Trophoblast cell (in vitro differentiated cells and primary cell): ENCODE results near the gene CHST3.

ENCODE experiments used
- DNase-seq, 2 donors: peaks; one replicate each; pipeline ENCODE4 v3.0.0-alpha.2; 2016
- H2AFZ ChIP-seq: 2 replicates; pipeline ENCODE4 v1.6.1; 2013; ENCODE audit warnings: low read length, moderate library complexity, mild to moderate bottlenecking; ENCODE audit not compliant: insufficient read depth, poor library complexity
- H2AK5ac ChIP-seq: 2 replicates; pipeline ENCODE4 v1.6.1; 2013; ENCODE audit warnings: mild to moderate bottlenecking, low read length
- H2BK120ac ChIP-seq: 2 replicates; pipeline ENCODE4 v1.6.1; 2013; ENCODE audit warnings: low read length, mild to moderate bottlenecking, moderate library complexity; ENCODE audit not compliant: insufficient read depth, poor library complexity
- H2BK12ac ChIP-seq: 2 replicates; pipeline ENCODE4 v1.6.1; 2013; ENCODE audit warnings: mild to moderate bottlenecking, low read length, moderate library complexity
- H2BK5ac ChIP-seq: 2 replicates; pipeline ENCODE4 v1.6.1; 2013; ENCODE audit warnings: low read length, low read depth, moderate library complexity, mild to moderate bottlenecking; ENCODE audit not compliant: poor library complexity
- H3K14ac ChIP-seq: 2 replicates; pipeline ENCODE4 v1.6.1; 2013; ENCODE audit warnings: mild to moderate bottlenecking, low read length
- H3K18ac ChIP-seq: 2 replicates; pipeline ENCODE4 v1.6.1; 2013; ENCODE audit warnings: mild to moderate bottlenecking, low read length
- H3K23ac ChIP-seq: 2 replicates; pipeline ENCODE4 v1.6.1; 2013; ENCODE audit warnings: low read length
- H3K27ac ChIP-seq: 2 replicates; pipeline ENCODE4 v1.5.1; 2013; ENCODE audit warnings: low read depth, mild to moderate bottlenecking, inconsistent platforms, low read length, moderate library complexity
- H3K27me3 ChIP-seq: 2 replicates; pipeline ENCODE4 v1.6.1; 2013; ENCODE audit warnings: inconsistent platforms, mild to moderate bottlenecking, low read length, moderate library complexity; ENCODE audit not compliant: insufficient read depth
- H3K36me3 ChIP-seq, 2 experiments: 1 replicate in 1 of 2; 2 replicates in 1 of 2; pipeline ENCODE4 v1.6.1; 2013; ENCODE audit warnings: low read length in 2 of 2, mild to moderate bottlenecking in 2 of 2, moderate library complexity in 1 of 2; ENCODE audit not compliant: insufficient read depth in 2 of 2, control insufficient read depth in 1 of 2
- H3K4ac ChIP-seq: 2 replicates; pipeline ENCODE4 v1.6.1; 2013; ENCODE audit warnings: low read depth, mild to moderate bottlenecking, low read length, moderate library complexity
- H3K4me1 ChIP-seq, 2 experiments: 1 replicate in 1 of 2; 2 replicates in 1 of 2; pipeline ENCODE4 v1.6.1; 2013; ENCODE audit warnings: low read length in 2 of 2, mild to moderate bottlenecking in 2 of 2, moderate library complexity in 1 of 2; ENCODE audit not compliant: insufficient read depth in 2 of 2, control insufficient read depth in 1 of 2
- H3K4me2 ChIP-seq: 2 replicates; pipeline ENCODE4 v1.6.1; 2013; ENCODE audit warnings: inconsistent platforms, mild to moderate bottlenecking, low read length, moderate library complexity
- H3K4me3 ChIP-seq: 2 replicates; pipeline ENCODE4 v1.5.1; 2013; ENCODE audit warnings: mild to moderate bottlenecking, low read depth, low read length, inconsistent platforms
- H3K79me1 ChIP-seq: one replicate; pipeline ENCODE4 v1.6.1; 2013; ENCODE audit warnings: low read length
- H3K79me2 ChIP-seq: 2 replicates; pipeline ENCODE4 v1.6.1; 2013; ENCODE audit warnings: low read length, mild to moderate bottlenecking; ENCODE audit not compliant: control insufficient read depth, insufficient read depth, poor library complexity
- H3K9ac ChIP-seq: 2 replicates; pipeline ENCODE4 v1.6.1; 2013; ENCODE audit warnings: mild to moderate bottlenecking, low read length
- H3K9me3 ChIP-seq: 2 replicates; pipeline ENCODE4 v1.6.1; 2013; ENCODE audit warnings: low read depth, mild to moderate bottlenecking, control low read depth, inconsistent platforms, low read length; ENCODE audit not compliant: insufficient read depth
- H4K12ac ChIP-seq: 2 replicates; pipeline ENCODE4 v1.6.1; 2013; ENCODE audit warnings: low read depth, mild to moderate bottlenecking, low read length, moderate library complexity
- H4K8ac ChIP-seq: 2 replicates; pipeline ENCODE4 v1.6.1; 2013; ENCODE audit warnings: low read depth, mild to moderate bottlenecking, low read length, moderate library complexity
- H4K91ac ChIP-seq: one replicate; pipeline ENCODE4 v1.6.1; 2013; ENCODE audit warnings: low read depth, mild to moderate bottlenecking, low read length, moderate library complexity
- WGBS: extraction: QIAGEN DNeasy Blood & Tissue Kit; methylation state at CpG from one replicate; pipeline ENCODE4 v1.1.7; 2013; ENCODE audit warnings: missing lambda C conversion rate; ENCODE audit not compliant: insufficient read length, insufficient coverage; ENCODE audit errors: extremely low coverage; 5-methylcytosine and 5-hydroxymethylcytosine counted together

Gene CHST3

DNA sequence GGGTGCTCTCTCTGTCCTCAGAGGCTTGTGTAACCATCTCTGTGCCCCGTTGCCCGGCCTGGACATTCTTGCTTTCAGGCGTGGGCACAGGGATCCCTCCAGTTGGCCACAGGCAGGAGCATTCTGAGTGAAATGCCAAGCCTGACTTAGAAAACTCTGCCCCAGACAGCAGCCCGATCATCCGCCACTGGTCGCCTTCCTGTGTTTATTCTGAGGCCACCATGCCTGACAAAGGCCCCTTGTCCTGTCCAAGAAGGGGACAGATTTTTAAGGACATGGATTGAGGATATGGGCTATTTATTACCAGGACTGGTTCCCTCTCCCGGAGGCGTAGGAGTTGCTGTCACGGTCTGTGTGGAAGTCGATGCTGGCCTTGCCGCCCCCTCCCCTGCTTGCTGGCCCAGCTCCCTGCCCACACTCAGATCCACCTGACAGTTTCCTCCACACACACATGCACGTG lies 69.9 kb downstream of the CHST3 start:
- Histone ChIP-seq H3K9me3 (no peaks in the 10 kb centered on the region), H3K27me3 (no peaks in the 10 kb centered on the region), H2AFZ (no peak overlapping the region), H2AK5ac (peak overlapping the region; percentile 49), H3K4me1 (peaks cover 33 to 37% of the 10 kb centered on the region in 2 experiments), H2BK120ac (no peak overlapping the region), H3K23ac (no peak overlapping the region), H3K4me2 (no peak overlapping the region), H4K91ac (no peak overlapping the region), H3K79me2 (peaks cover 7% of the 10 kb centered on the region), H3K79me1 (peaks cover 36% of the 10 kb centered on the region), H3K36me3 (no peaks in the 10 kb centered on the region), H4K12ac (no peak overlapping the region), H3K4me3 (no peak overlapping the region), H3K18ac (no peak overlapping the region), H4K8ac (no peak overlapping the region), H3K9ac (no peak overlapping the region), H2BK12ac (peak overlapping the region; percentile 10), H3K27ac (no peak overlapping the region), H2BK5ac (no peak overlapping the region), H3K4ac (no peak overlapping the region), H3K14ac (peak overlapping the region; percentile 12)
- DNase-seq, result no peak
- WGBS, result no CpG with 5 or more reads among the region's 12 CpGs

DNA sequence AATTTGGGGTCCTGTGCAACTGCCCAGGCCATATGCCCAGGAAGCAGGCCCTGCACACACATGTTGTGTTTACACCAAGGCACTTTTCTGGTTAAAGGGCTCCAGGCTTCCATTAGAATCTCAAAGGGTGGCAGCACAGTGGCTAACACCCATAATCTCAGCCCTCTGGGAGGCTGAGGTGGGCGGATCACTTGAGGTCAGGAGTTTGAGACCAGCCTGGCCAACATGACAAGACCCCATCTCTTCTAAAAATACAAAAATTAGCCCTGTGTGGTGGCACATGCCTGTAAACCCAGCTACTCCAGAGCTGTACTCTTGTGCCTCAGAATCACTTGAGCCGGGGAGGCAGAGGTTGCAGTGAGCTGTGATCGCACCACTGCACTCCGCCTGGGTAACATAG lies 70.6 kb downstream of the CHST3 start:
- H4K12ac ChIP-seq, result no peak overlapping the region

DNA sequence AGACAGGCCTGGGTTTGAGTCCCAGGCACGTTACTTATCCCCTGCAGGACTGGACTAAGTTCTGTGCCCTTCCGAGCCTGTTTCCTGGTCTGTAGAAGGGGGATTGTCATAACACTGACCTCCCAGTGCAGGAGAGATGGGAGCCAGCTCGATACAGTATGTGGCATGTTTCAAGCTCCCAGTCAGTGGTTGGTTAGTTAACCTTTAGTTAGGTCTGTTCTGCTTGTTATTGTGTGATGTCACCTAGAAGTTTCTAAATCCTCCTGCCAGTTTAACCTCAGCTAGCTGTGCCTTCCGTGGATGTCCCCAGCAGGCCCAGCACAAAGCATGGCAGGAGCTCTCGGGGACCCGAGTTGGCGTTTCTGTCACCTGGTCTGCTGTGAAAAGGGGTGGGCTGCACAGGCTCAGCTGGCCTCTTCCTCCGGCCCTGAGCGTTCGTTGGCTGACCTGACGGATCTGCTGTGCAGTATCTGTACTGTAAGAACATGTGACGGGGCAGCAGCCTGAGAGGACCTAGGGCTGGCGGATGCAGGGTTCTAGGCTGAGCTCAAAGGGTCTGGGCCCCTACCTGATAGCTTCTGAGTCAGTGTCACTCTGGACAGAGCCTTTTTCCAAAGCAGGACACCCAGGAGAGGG lies 71.2 kb downstream of the CHST3 start:
- no peak overlapping the region for H3K4me2 ChIP-seq
- no peak overlapping the region for H3K23ac ChIP-seq
- peaks cover 2% of the 10 kb centered on the region for H3K9me3 ChIP-seq
- peak overlapping the region; percentile 60 for H2AK5ac ChIP-seq
- H3K9ac ChIP-seq, result no peak overlapping the region
- no peak overlapping the region for H4K12ac ChIP-seq
- no peak for DNase-seq
- H2BK5ac ChIP-seq, result peak overlapping the region; percentile 58
- no peaks in the 10 kb centered on the region for H3K36me3 ChIP-seq
- no peak overlapping the region for H2AFZ ChIP-seq
- peak overlapping the region; percentile 18 for H3K18ac ChIP-seq
- H3K4ac ChIP-seq, result peak overlapping the region; percentile 0
- H3K79me1 ChIP-seq, result peaks cover 39% of the 10 kb centered on the region
- H3K27ac ChIP-seq, result no peak overlapping the region
- H3K4me3 ChIP-seq, result no peak overlapping the region
- H3K14ac ChIP-seq, result peak overlapping the region; percentile 79
- H2BK12ac ChIP-seq, result peak overlapping the region; percentile 9
- peaks cover 35 to 38% of the 10 kb centered on the region in 2 experiments for H3K4me1 ChIP-seq
- H4K8ac ChIP-seq, result peak overlapping the region; percentile 43
- no CpG with 5 or more reads among the region's 13 CpGs for WGBS
- peak overlapping the region; percentile 38 for H4K91ac ChIP-seq
- no peaks in the 10 kb centered on the region for H3K27me3 ChIP-seq
- peaks cover 8% of the 10 kb centered on the region for H3K79me2 ChIP-seq
- peak overlapping the region; percentile 62 for H2BK120ac ChIP-seq

More for the DNA sequence above, 70.6 kb downstream of the CHST3 start:
- no peak overlapping the region for H3K4ac ChIP-seq
- H4K8ac ChIP-seq, result no peak overlapping the region
- H3K9ac ChIP-seq, result no peak overlapping the region
- no peak overlapping the region for H2BK120ac ChIP-seq
- H3K27ac ChIP-seq, result no peak overlapping the region
- no peak overlapping the region for H2BK12ac ChIP-seq
- no peak overlapping the region for H2AK5ac ChIP-seq
- no CpG with 5 or more reads among the region's 4 CpGs for WGBS
- H3K14ac ChIP-seq, result no peak overlapping the region
- no peak overlapping the region for H3K23ac ChIP-seq
- peaks cover 8% of the 10 kb centered on the region for H3K79me2 ChIP-seq
- peaks cover 35 to 38% of the 10 kb centered on the region in 2 experiments for H3K4me1 ChIP-seq
- no peak for DNase-seq
- H3K18ac ChIP-seq, result no peak overlapping the region
- H2AFZ ChIP-seq, result no peak overlapping the region
- H3K4me3 ChIP-seq, result no peak overlapping the region
- no peaks in the 10 kb centered on the region for H3K27me3 ChIP-seq
- H3K9me3 ChIP-seq, result no peaks in the 10 kb centered on the region
- H3K79me1 ChIP-seq, result peaks cover 40% of the 10 kb centered on the region
- no peaks in the 10 kb centered on the region for H3K36me3 ChIP-seq
- no peak overlapping the region for H3K4me2 ChIP-seq
- H4K91ac ChIP-seq, result no peak overlapping the region
- H2BK5ac ChIP-seq, result no peak overlapping the region

DNA sequence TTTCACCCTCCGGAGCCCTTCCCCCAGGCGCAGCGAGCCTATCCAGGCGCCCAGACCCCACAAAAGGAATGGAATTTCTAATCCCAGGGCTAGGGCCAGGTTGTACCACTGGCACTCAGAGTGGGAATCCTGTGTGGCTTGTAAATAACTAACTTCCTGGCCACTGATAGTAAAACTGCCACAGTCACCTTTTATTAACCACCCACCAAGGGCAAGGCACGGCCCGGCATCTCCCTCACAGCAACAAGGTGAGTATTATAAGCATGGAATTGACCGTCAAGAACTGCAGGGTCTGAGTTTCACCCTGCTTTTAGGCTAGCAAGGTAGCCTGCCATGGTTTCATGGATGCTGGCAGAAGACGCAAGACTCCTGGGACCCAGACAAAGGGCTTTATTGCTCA lies 73.1 kb downstream of the CHST3 start:
- H3K18ac ChIP-seq, result peak overlapping the region; percentile 31
- no peak for DNase-seq
- peak overlapping the region; percentile 94 for H4K91ac ChIP-seq
- H3K9ac ChIP-seq, result no peak overlapping the region
- no peak overlapping the region for H3K4me3 ChIP-seq
- H3K4me2 ChIP-seq, result no peak overlapping the region
- peak overlapping the region; percentile 39 for H4K8ac ChIP-seq
- H3K27me3 ChIP-seq, result no peaks in the 10 kb centered on the region
- H2BK120ac ChIP-seq, result peak overlapping the region; percentile 78
- peaks cover 38% of the 10 kb centered on the region for H3K79me1 ChIP-seq
- no peaks in the 10 kb centered on the region for H3K36me3 ChIP-seq
- H2AFZ ChIP-seq, result no peak overlapping the region
- H3K79me2 ChIP-seq, result peaks cover 11% of the 10 kb centered on the region
- peaks cover 2% of the 10 kb centered on the region for H3K9me3 ChIP-seq
- peak overlapping the region; percentile 70 for H2BK5ac ChIP-seq
- H3K23ac ChIP-seq, result no peak overlapping the region
- peak overlapping the region; percentile 18 for H3K4ac ChIP-seq
- peak overlapping the region; percentile 81 for H3K27ac ChIP-seq
- H2BK12ac ChIP-seq, result peak overlapping the region; percentile 99
- peak overlapping the region; percentile 66 for H3K14ac ChIP-seq
- no CpG with 5 or more reads among the region's 8 CpGs for WGBS
- H2AK5ac ChIP-seq, result peak overlapping the region; percentile 26
- peaks cover 34 to 35% of the 10 kb centered on the region in 2 experiments for H3K4me1 ChIP-seq
- peak overlapping the region; percentile 32 for H4K12ac ChIP-seq
